Type B pancreatic cell (in vitro differentiated cells): ENCODE data around the gene C11orf54. TPM values are rescaled to one million over a fixed set of nuclear protein-coding genes. Genes with fewer than 3 reads are reported as not detected.

Source experiments
- DNase-seq: peaks from one replicate; pipeline ENCODE4 v3.0.0; 2021; ENCODE audit warnings: mixed read lengths; ENCODE audit not compliant: unreplicated experiment; ENCODE audit errors: extremely low spot score
- H3K27ac Mint-ChIP-seq: 2 replicates; pipeline ENCODE4 v1.8.0; 2021; ENCODE audit warnings: mild to moderate bottlenecking, mixed read lengths
- H3K27me3 Mint-ChIP-seq: 2 replicates; pipeline ENCODE4 v1.8.0; 2021; ENCODE audit warnings: mixed read lengths
- H3K36me3 Mint-ChIP-seq: 2 replicates; pipeline ENCODE4 v1.8.0; 2021; ENCODE audit warnings: mixed read lengths
- H3K4me1 Mint-ChIP-seq: one replicate; pipeline ENCODE4 v1.8.0; 2021; ENCODE audit warnings: mixed read lengths; ENCODE audit not compliant: unreplicated experiment
- H3K4me3 Mint-ChIP-seq: 2 replicates; pipeline ENCODE4 v1.8.0; 2021; ENCODE audit warnings: mild to moderate bottlenecking, mixed read lengths
- H3K9me3 Mint-ChIP-seq: 2 replicates; pipeline ENCODE4 v1.8.0; 2021; ENCODE audit warnings: mixed read lengths
- CTCF ChIP-seq: fragments of 200-600 bp; sonication (generic); conservative IDR thresholded peaks from 2 replicates; pipeline ENCODE4 v1.5.0; 2021; ENCODE audit warnings: antibody characterized with exemption, mild to moderate bottlenecking
- total RNA-seq: library from RNA; stranded (reverse); gene quantifications from 2 replicates; pipeline ENCODE4 v1.2.1, GENCODE V29; 2021; ENCODE audit warnings: low replicate concordance

The C11orf54 gene
- total RNA-seq, 1 donor from 2014 or later = 29.9 TPM

GRCh38 chr11:93784935-93785360 is 43.5 kb downstream of the C11orf54 start:
- peaks cover 21% of the 10 kb centered on the region for H3K36me3 Mint-ChIP-seq
- peak overlapping the region; percentile 87 for H3K27ac Mint-ChIP-seq
- no peak for DNase-seq
- H3K4me3 Mint-ChIP-seq = peak overlapping the region; percentile 98
- peaks cover 31% of the 10 kb centered on the region for H3K4me1 Mint-ChIP-seq
- no peak for TF ChIP-seq CTCF
- no peaks in the 10 kb centered on the region for H3K27me3 Mint-ChIP-seq
- no peaks in the 10 kb centered on the region for H3K9me3 Mint-ChIP-seq

GRCh38 chr11:93791493-93791892 is 50.0 kb downstream of the C11orf54 start:
- TF ChIP-seq CTCF = no peak
- Mint-ChIP-seq H3K9me3 (no peaks in the 10 kb centered on the region), H3K4me3 (no peak overlapping the region), H3K27ac (no peak overlapping the region), H3K36me3 (peaks cover 48% of the 10 kb centered on the region), H3K27me3 (no peaks in the 10 kb centered on the region), H3K4me1 (peaks cover 12% of the 10 kb centered on the region)
- DNase-seq = no peak

GRCh38 chr11:93796441-93797231 is 55.2 kb downstream of the C11orf54 start:
- Mint-ChIP-seq H3K9me3 (no peaks in the 10 kb centered on the region), H3K27me3 (no peaks in the 10 kb centered on the region), H3K36me3 (peaks cover 54% of the 10 kb centered on the region), H3K4me1 (no peaks in the 10 kb centered on the region), H3K27ac (no peak overlapping the region), H3K4me3 (no peak overlapping the region)
- no peak for DNase-seq
- no peak for TF ChIP-seq CTCF

- TF ChIP-seq CTCF = no peak
- H3K4me1 Mint-ChIP-seq = no peaks in the 10 kb centered on the region
- peaks cover 42% of the 10 kb centered on the region for H3K36me3 Mint-ChIP-seq
- no peak overlapping the region for H3K27ac Mint-ChIP-seq
- H3K4me3 Mint-ChIP-seq = no peak overlapping the region
- H3K9me3 Mint-ChIP-seq = no peaks in the 10 kb centered on the region
- no peaks in the 10 kb centered on the region for H3K27me3 Mint-ChIP-seq
- no peak for DNase-seq
Observed at GRCh38 chr11:93801366-93801765, 59.9 kb downstream of the C11orf54 start.

GRCh38 chr11:93804879-93805278 is 63.4 kb downstream of the C11orf54 start:
- H3K4me1 Mint-ChIP-seq = no peaks in the 10 kb centered on the region
- no peak for DNase-seq
- H3K4me3 Mint-ChIP-seq = no peak overlapping the region
- H3K27ac Mint-ChIP-seq = no peak overlapping the region
- no peak for TF ChIP-seq CTCF
- peaks cover 38% of the 10 kb centered on the region for H3K36me3 Mint-ChIP-seq
- no peaks in the 10 kb centered on the region for H3K27me3 Mint-ChIP-seq
- H3K9me3 Mint-ChIP-seq = no peaks in the 10 kb centered on the region
